H1 (cell line): Measurements from ENCODE around the gene SIGLEC7. TPM values are rescaled to one million over a fixed set of nuclear protein-coding genes. Genes with fewer than 3 reads are reported as not detected.
A peak's percentile ranks its signal among the peaks of the same experiment; 100 is the strongest.

Experiments used
- CTCF ChIA-PET: fragments of 300-600 bp; sonication (Branson Sonifier 250); formaldehyde crosslinking; loops from one replicate; lab custom pipeline; 2021; ENCODE audit not compliant: partially characterized antibody; lab: Charles Lee
- POLR2A ChIA-PET: fragments of 300-600 bp; sonication (Branson Sonifier 250); formaldehyde crosslinking; loops from one replicate; lab custom pipeline; 2021; ENCODE audit warnings: inconsistent platforms; ENCODE audit not compliant: partially characterized antibody; lab: Charles Lee
- DNase-seq, 2 experiments: peaks; one replicate each; pipeline versions ENCODE4 v3.0.0 to v3.0.0-alpha.2; 2010 to 2022; ENCODE audit warnings: low spot score in 2 of 2, low read depth in 1 of 2, mixed read lengths in 1 of 2
- FAIRE-seq: peaks from 2 replicates; lab custom pipeline; 2011; peaks lifted over from hg19 to GRCh38; lab: Jason Lieb, UNC
- H2AFZ ChIP-seq: 2 replicates; pipeline ENCODE4 v1.8.1; 2012; ENCODE audit warnings: low read length, inconsistent platforms
- H2AK5ac ChIP-seq: 2 replicates; pipeline ENCODE4 v1.6.1; 2013; ENCODE audit warnings: low read depth, low read length
- H2BK120ac ChIP-seq: replicated peaks from 2 replicates; pipeline ENCODE3; 2013; ENCODE audit warnings: low read depth, low read length, inconsistent platforms
- H2BK12ac ChIP-seq: 2 replicates; pipeline ENCODE4 v1.6.1; 2013; ENCODE audit warnings: low read depth, low read length
- H2BK15ac ChIP-seq: 2 replicates; pipeline ENCODE4 v1.6.1; 2013; ENCODE audit warnings: low read length
- H2BK20ac ChIP-seq: 2 replicates; pipeline ENCODE4 v1.6.1; 2013; ENCODE audit warnings: low read length
- H2BK5ac ChIP-seq: 2 replicates; pipeline ENCODE4 v1.6.1; 2013; ENCODE audit warnings: low read depth, low read length
- H3K14ac ChIP-seq: 2 replicates; pipeline ENCODE4 v1.6.1; 2013; ENCODE audit warnings: inconsistent platforms; ENCODE audit not compliant: insufficient read length
- H3K18ac ChIP-seq: 2 replicates; pipeline ENCODE4 v1.6.1; 2013; ENCODE audit warnings: low read length; ENCODE audit errors: extremely low read depth
- H3K23ac ChIP-seq: 2 replicates; pipeline ENCODE4 v1.6.1; 2013; ENCODE audit warnings: inconsistent platforms; ENCODE audit not compliant: insufficient read length
- H3K23me2 ChIP-seq: 2 replicates; pipeline ENCODE4 v1.6.1; 2013; ENCODE audit warnings: low read depth, low read length
- H3K27ac ChIP-seq: 2 replicates; pipeline ENCODE4 v1.6.1; 2011; ENCODE audit warnings: low read depth, low read length, inconsistent platforms
- H3K27me3 ChIP-seq, 4 experiments: replicated peaks in 1 of 4; 1 replicate in 1 of 4; 2 replicates in 3 of 4; pipeline versions ENCODE4 v1.6.1 to v1.8.1; 2011 to 2013; ENCODE audit warnings: low read length in 3 of 4, mild to moderate bottlenecking in 3 of 4, inconsistent platforms in 2 of 4, mixed read lengths in 2 of 4, moderate library complexity in 1 of 4; ENCODE audit not compliant: control insufficient read depth in 3 of 4, insufficient read depth in 3 of 4; ENCODE audit errors: extremely low read depth in 1 of 4
- H3K36me3 ChIP-seq, 4 experiments: 2 replicates each; pipeline versions ENCODE4 v1.6.1 to v1.8.1; 2011 to 2013; ENCODE audit warnings: mild to moderate bottlenecking in 4 of 4, low read length in 3 of 4, moderate library complexity in 2 of 4, control low read depth in 1 of 4, inconsistent platforms in 1 of 4; ENCODE audit not compliant: insufficient read depth in 4 of 4, control insufficient read depth in 2 of 4
- H3K4ac ChIP-seq: replicated peaks from 2 replicates; pipeline ENCODE3; 2013; ENCODE audit warnings: low read length, low read depth, mixed read lengths, inconsistent platforms; ENCODE audit not compliant: insufficient read length
- H3K4me1 ChIP-seq, 4 experiments: replicated peaks in 1 of 4; 1 replicate in 1 of 4; 2 replicates in 3 of 4; pipeline versions ENCODE4 v1.6.1 to v1.8.1; 2011 to 2013; ENCODE audit warnings: low read length in 3 of 4, inconsistent platforms in 2 of 4, mixed read lengths in 1 of 4; ENCODE audit not compliant: insufficient read depth in 4 of 4, control insufficient read depth in 3 of 4
- H3K4me2 ChIP-seq, 2 experiments: 2 replicates each; pipeline versions ENCODE4 v1.6.1 to v1.8.1; 2011 to 2013; ENCODE audit warnings: low read depth in 2 of 2, low read length in 2 of 2, control low read depth in 1 of 2, inconsistent platforms in 1 of 2, mild to moderate bottlenecking in 1 of 2; ENCODE audit not compliant: insufficient read depth in 1 of 2
- H3K4me3 ChIP-seq, 4 experiments: fragments of 200-600, 300-600 bp in 1 of 4; sonication (generic), shearing (Covaris generic), sonication (Bioruptor Twin) in 1 of 4; 2 replicates each; pipeline versions ENCODE4 v1.5.1 to v1.8.1; 2011 to 2016; ENCODE audit warnings: low read length in 4 of 4, low read depth in 3 of 4, control low read depth in 2 of 4, inconsistent platforms in 2 of 4, mild to moderate bottlenecking in 2 of 4, mixed read lengths in 1 of 4, moderate library complexity in 1 of 4; ENCODE audit not compliant: insufficient read depth in 2 of 4; ENCODE audit errors: extremely low read depth in 1 of 4
- H3K56ac ChIP-seq: replicated peaks from 2 replicates; pipeline ENCODE3; 2013; ENCODE audit warnings: low read depth, mild to moderate bottlenecking, mixed read lengths, low read length, inconsistent platforms; ENCODE audit not compliant: insufficient read length
- H3K79me1 ChIP-seq: 2 replicates; pipeline ENCODE4 v1.6.1; 2013; ENCODE audit warnings: low read depth, low read length, control low read depth
- H3K79me2 ChIP-seq, 2 experiments: 2 replicates each; pipeline versions ENCODE4 v1.6.1 to v1.8.1; 2012 to 2013; ENCODE audit warnings: low read length in 2 of 2, mild to moderate bottlenecking in 2 of 2, inconsistent platforms in 1 of 2; ENCODE audit not compliant: insufficient read depth in 2 of 2, control insufficient read depth in 1 of 2
- H3K9ac ChIP-seq, 4 experiments: replicated peaks in 1 of 4; 1 replicate in 1 of 4; 2 replicates in 3 of 4; pipeline versions ENCODE4 v1.6.1 to v1.8.1; 2011 to 2013; ENCODE audit warnings: low read depth in 3 of 4, low read length in 3 of 4, control low read depth in 2 of 4, mild to moderate bottlenecking in 2 of 4, moderate library complexity in 2 of 4, inconsistent platforms in 1 of 4; ENCODE audit errors: extremely low read depth in 1 of 4
- H3K9me3 ChIP-seq, 2 experiments: 2 replicates each; pipeline versions ENCODE4 v1.6.1 to v1.8.1; 2012 to 2013; ENCODE audit warnings: mild to moderate bottlenecking in 2 of 2, moderate library complexity in 2 of 2, control low read depth in 1 of 2, inconsistent platforms in 1 of 2, low read depth in 1 of 2, low read length in 1 of 2, mixed read lengths in 1 of 2; ENCODE audit not compliant: insufficient read depth in 2 of 2
- H4K20me1 ChIP-seq, 2 experiments: replicated peaks in 1 of 2; 2 replicates each; pipeline versions ENCODE3 to v1.8.1; 2011 to 2013; ENCODE audit warnings: inconsistent platforms in 2 of 2, low read length in 2 of 2, mild to moderate bottlenecking in 1 of 2; ENCODE audit not compliant: insufficient read depth in 2 of 2, control insufficient read depth in 1 of 2
- H4K5ac ChIP-seq: 2 replicates; pipeline ENCODE4 v1.6.1; 2013; ENCODE audit warnings: low read length, low read depth, mixed read lengths, inconsistent platforms; ENCODE audit not compliant: insufficient read length
- H4K8ac ChIP-seq: 2 replicates; pipeline ENCODE4 v1.8.0; 2013; ENCODE audit warnings: mild to moderate bottlenecking, moderate library complexity, low read length, inconsistent platforms; ENCODE audit not compliant: insufficient read depth; ENCODE audit errors: extremely low read depth
- H4K91ac ChIP-seq: replicated peaks from 2 replicates; pipeline ENCODE3; 2013; ENCODE audit warnings: low read length, mixed read lengths, inconsistent platforms; ENCODE audit not compliant: insufficient read length
- ASH2L ChIP-seq: fragments of 200-600, 300-600 bp; sonication (generic); IDR thresholded peaks from one replicate; pipeline ENCODE4 v1.7.1; 2017; ENCODE audit warnings: low read length
- BCL11A ChIP-seq, 2 experiments: IDR thresholded peaks; one replicate each; pipeline ENCODE4 v1.6.1; 2011; ENCODE audit warnings: low read depth in 2 of 2, low read length in 2 of 2, mild to moderate bottlenecking in 2 of 2
- CBX8 ChIP-seq: fragments of 300-800, 300-1000 bp; sonication (generic); IDR thresholded peaks from 2 replicates; pipeline ENCODE4 v1.7.1; 2016; ENCODE audit warnings: low read depth, low read length, borderline replicate concordance
- CHD1 ChIP-seq: IDR thresholded peaks from 2 replicates; pipeline ENCODE4 v1.6.1; 2012; ENCODE audit warnings: low read depth, low read length, improper control_type of control experiment
- CHD2 ChIP-seq: IDR thresholded peaks from 2 replicates; pipeline ENCODE4 v1.6.1; 2012; ENCODE audit warnings: low read length, improper control_type of control experiment
- FOSL1 ChIP-seq: IDR thresholded peaks from 2 replicates; pipeline ENCODE4 v1.6.1; 2011; ENCODE audit warnings: mild to moderate bottlenecking, low read depth, low read length, moderate library complexity; ENCODE audit not compliant: insufficient read depth
- JUN ChIP-seq: IDR thresholded peaks from 2 replicates; pipeline ENCODE4 v1.6.1; 2011; ENCODE audit warnings: low read depth, mild to moderate bottlenecking, improper control_type of control experiment, low read length
- JUND ChIP-seq: IDR thresholded peaks from 2 replicates; pipeline ENCODE4 v1.6.1; 2011; ENCODE audit warnings: mild to moderate bottlenecking, improper control_type of control experiment, low read length
- RBBP5 ChIP-seq: IDR thresholded peaks from 2 replicates; pipeline ENCODE4 v1.7.1; 2012; ENCODE audit warnings: low read depth, mild to moderate bottlenecking, inconsistent platforms, low read length, moderate library complexity, borderline replicate concordance
- SAP30 ChIP-seq: fragments of 300-600 bp; sonication (generic); IDR thresholded peaks from 2 replicates; pipeline ENCODE4 v1.7.1; 2012; ENCODE audit warnings: low read length, moderate library complexity, mild to moderate bottlenecking, inconsistent platforms; ENCODE audit not compliant: insufficient read depth, insufficient replicate concordance
- SIX5 ChIP-seq: IDR thresholded peaks from 2 replicates; pipeline ENCODE4 v1.6.1; 2011; ENCODE audit warnings: mild to moderate bottlenecking, low read depth, low read length
- TBP ChIP-seq: IDR thresholded peaks from 2 replicates; pipeline ENCODE4 v1.6.1; 2011; ENCODE audit warnings: low read depth, low read length, improper control_type of control experiment
- WGBS, 2 experiments: shearing (Covaris generic) in 1 of 2; methylation state at CpG; one replicate each; pipeline versions ENCODE4 v1.1.6 to v1.1.7; 2013 to 2015; ENCODE audit warnings: low lambda C conversion rate in 2 of 2, mixed read lengths in 2 of 2, inconsistent platforms in 1 of 2, low coverage in 1 of 2, missing lambda C conversion rate in 1 of 2; ENCODE audit not compliant: insufficient replicate concordance in 2 of 2, insufficient coverage in 1 of 2, insufficient read length in 1 of 2; ENCODE audit errors: extremely low coverage in 1 of 2, missing lambda C conversion rate in 1 of 2; 5-methylcytosine and 5-hydroxymethylcytosine counted together
- polyA plus RNA-seq, 7 experiments: library from polyadenylated mRNA; depleted of rRNA in 3 of 7; stranded (reverse) in 5 of 7; unstranded in 2 of 7; fragments of >200 nt in 5 of 7; fragments of 200-250 nt in 2 of 7; gene quantifications; 1 replicate in 5 of 7; 2 replicates in 1 of 7; 4 replicates in 1 of 7; pipeline versions ENCODE4 v1.2.1 to v1.2.3, GENCODE V29; 2011 to 2013; ENCODE audit warnings: missing spikeins in 2 of 7, mixed read lengths in 2 of 7
- total RNA-seq: library from RNA; stranded (reverse); fragmentation: NEBNext Ultra II Directional; extraction: Animal tissue kit (Norgen Biotek cat#: 25700); gene quantifications from 2 replicates; pipeline ENCODE4 v1.2.1, GENCODE V29; 2021
- TF ChIP-seq, protein P1 (sequence below): IDR thresholded peaks from 2 replicates; pipeline ENCODE4 v1.6.1; 2012; ENCODE audit warnings: inconsistent platforms

Gene SIGLEC7
- total and polyA plus RNA-seq, 2 of the 8 experiments (the other 6 are each of a cell fraction or from before 2014, with no cell fraction given), result not detected

DNA sequence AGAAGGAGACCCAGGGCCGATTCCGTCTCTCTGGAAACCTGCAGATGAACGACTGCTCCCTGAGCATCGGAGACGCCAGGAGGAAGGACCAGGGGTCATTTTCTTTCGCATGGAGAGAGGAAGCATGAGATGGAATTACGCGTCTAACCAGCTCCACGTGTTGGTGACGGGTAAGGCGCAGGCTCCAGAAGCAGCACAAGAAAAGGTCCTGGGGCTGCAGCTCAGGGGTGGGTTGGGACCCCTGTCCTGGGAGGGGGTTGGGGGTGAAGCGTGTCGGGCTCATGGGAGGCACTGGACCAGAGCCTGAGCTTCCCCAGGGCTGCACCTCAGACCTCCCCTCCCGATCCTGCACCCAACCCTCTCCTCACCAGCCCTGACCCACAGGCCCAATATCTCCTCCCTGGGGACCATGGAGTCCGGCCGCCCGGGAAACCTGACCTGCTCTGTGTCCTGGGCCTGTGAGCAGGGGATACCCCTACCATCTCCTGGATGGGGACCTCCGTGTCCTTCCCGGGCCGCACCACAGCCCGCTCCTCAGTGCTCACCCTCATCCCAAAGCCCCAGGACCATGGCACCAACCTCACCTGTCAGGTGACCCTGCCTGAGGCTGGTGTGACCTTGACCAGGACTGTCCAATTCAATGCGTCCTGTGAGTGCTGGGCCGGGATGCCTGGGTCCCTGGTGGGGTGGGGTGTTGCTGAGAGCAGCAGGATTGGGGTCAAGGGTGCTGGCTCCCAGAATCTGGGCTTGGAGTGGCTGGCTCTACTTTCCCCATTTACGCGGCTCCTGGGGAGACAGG lies 43.2 kb downstream of the SIGLEC7 start:
- Histone ChIP-seq H4K91ac (no peak overlapping the region), H3K4me3 (no peak overlapping the region), H2BK20ac (no peak overlapping the region), H3K36me3 (no peaks in the 10 kb centered on the region; a peak in 1 of 8 replicates), H3K4me1 (peaks cover 0 to 3% (median 0%) of the 10 kb centered on the region in 4 experiments; a peak in 3 of 7 replicates), H3K4ac (no peak overlapping the region), H4K5ac (no peak overlapping the region), H3K27ac (no peak overlapping the region), H4K8ac (peak overlapping the region; percentile 5; the same call in 1 of the 2 replicates), H3K14ac (no peak overlapping the region), H3K23me2 (no peaks in the 10 kb centered on the region), H3K4me2 (no peak overlapping the region), H3K56ac (no peak overlapping the region), H3K79me1 (no peaks in the 10 kb centered on the region), H4K20me1 (no peaks in the 10 kb centered on the region), H2AK5ac (no peak overlapping the region), H2BK120ac (no peak overlapping the region), H2BK12ac (no peak overlapping the region), H3K23ac (no peak overlapping the region), H2BK5ac (no peak overlapping the region), H3K27me3 (peaks cover 0 to 13% (median 5%) of the 10 kb centered on the region in 4 experiments; a peak in 5 of 7 replicates), H2BK15ac (no peak overlapping the region), H2AFZ (no peak overlapping the region), H3K18ac (no peak overlapping the region), H3K79me2 (no peaks in the 10 kb centered on the region), H3K9me3 (peaks cover 0 to 8% of the 10 kb centered on the region in 2 experiments; a peak in 1 of 4 replicates), H3K9ac (no peak overlapping the region)
- FAIRE-seq (no peak), DNase-seq (no peak)
- 86% methylated on average over 19 of the region's 25 CpGs; no CpG with 5 or more reads in 1 of the 2 experiments for WGBS, 2 experiments
- CTCF ChIA-PET, result interaction anchor here (2.8 kb wide), 1 partner anchor 27 kb away, joined by 14 read pairs; no protein-coding TSS in a partner anchor
- POLR2A ChIA-PET, result interaction anchor here (1.8 kb wide), 1 partner anchor 209 kb away, joined by 5 read pairs; no protein-coding TSS in a partner anchor
- TF ChIP-seq FOSL1 (no peak), CHD1 (no peak), JUND (no peak), BCL11A (IDR thresholded peaks at IDR 0.05; ENCODE audit: low read depth in 2 of 2, low read length in 2 of 2) (no peak), SAP30 (no peak), CBX8 (no peak), SIX5 (no peak), CHD2 (no peak), TBP (no peak), ASH2L (no peak), RBBP5 (no peak), JUN (no peak)
- TF ChIP-seq, protein P1, sequence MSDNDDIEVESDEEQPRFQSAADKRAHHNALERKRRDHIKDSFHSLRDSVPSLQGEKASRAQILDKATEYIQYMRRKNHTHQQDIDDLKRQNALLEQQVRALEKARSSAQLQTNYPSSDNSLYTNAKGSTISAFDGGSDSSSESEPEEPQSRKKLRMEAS, result no peak
